DOHH2 (cell line): ENCODE data around the gene CXCL9.

Experiments used
- CTCF ChIP-seq: fragments of 200-600 bp; sonication (generic); IDR thresholded peaks from one replicate; pipeline ENCODE4 v1.5.1; 2014; ENCODE audit warnings: antibody characterized with exemption, mild to moderate bottlenecking, low read depth, low read length; ENCODE audit not compliant: poor library complexity, severe bottlenecking
- EZH2phosphoT487 ChIP-seq: fragments of 200-600 bp; sonication (generic); IDR thresholded peaks from 2 replicates; pipeline ENCODE4 v1.6.1; 2017; ENCODE audit warnings: borderline replicate concordance, mild to moderate bottlenecking, antibody characterized with exemption, low read length, moderate library complexity, mixed read lengths

GRCh38 chr4:76016393-76016792 lies 9.1 kb upstream of the CXCL9 start:
- TF ChIP-seq CTCF (no peak), EZH2phosphoT487 (no peak)
